HG02678 (cell line): Measurements from ENCODE around the gene ZBED6.
A peak's percentile ranks its signal among the peaks of the same experiment; 100 is the strongest.
"Not testable (repeated sequence)": the region's sequence is repeated elsewhere in the genome, so short reads cannot be mapped to it uniquely, and the experiment has no call there.

Experiments
- ATAC-seq: cut with Tn5 transposase; IDR thresholded peaks from one replicate; pipeline ENCODE4 v1.9.1; 2021; ENCODE audit warnings: mild to moderate bottlenecking, moderate library complexity; ENCODE audit not compliant: unreplicated experiment

ZBED6 gene, protein sequence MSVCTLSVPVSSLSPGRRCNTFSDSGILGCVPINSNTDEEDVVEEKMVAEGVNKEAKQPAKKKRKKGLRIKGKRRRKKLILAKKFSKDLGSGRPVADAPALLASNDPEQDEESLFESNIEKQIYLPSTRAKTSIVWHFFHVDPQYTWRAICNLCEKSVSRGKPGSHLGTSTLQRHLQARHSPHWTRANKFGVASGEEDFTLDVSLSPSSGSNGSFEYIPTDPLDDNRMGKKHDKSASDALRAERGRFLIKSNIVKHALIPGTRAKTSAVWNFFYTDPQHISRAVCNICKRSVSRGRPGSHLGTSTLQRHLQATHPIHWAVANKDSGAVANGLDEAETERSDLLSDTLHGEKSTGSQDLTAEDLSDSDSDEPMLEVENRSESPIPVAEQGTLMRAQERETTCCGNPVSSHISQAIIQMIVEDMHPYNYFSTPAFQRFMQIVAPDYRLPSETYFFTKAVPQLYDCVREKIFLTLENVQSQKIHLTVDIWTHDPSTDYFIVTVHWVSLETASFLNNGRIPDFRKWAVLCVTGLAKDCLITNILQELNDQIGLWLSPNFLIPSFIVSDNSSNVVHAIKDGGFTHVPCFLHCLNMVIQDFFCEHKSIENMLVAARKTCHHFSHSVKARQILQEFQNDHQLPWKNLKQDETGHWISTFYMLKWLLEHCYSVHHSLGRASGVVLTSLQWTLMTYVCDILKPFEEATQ (N-terminal part only)

DNA sequence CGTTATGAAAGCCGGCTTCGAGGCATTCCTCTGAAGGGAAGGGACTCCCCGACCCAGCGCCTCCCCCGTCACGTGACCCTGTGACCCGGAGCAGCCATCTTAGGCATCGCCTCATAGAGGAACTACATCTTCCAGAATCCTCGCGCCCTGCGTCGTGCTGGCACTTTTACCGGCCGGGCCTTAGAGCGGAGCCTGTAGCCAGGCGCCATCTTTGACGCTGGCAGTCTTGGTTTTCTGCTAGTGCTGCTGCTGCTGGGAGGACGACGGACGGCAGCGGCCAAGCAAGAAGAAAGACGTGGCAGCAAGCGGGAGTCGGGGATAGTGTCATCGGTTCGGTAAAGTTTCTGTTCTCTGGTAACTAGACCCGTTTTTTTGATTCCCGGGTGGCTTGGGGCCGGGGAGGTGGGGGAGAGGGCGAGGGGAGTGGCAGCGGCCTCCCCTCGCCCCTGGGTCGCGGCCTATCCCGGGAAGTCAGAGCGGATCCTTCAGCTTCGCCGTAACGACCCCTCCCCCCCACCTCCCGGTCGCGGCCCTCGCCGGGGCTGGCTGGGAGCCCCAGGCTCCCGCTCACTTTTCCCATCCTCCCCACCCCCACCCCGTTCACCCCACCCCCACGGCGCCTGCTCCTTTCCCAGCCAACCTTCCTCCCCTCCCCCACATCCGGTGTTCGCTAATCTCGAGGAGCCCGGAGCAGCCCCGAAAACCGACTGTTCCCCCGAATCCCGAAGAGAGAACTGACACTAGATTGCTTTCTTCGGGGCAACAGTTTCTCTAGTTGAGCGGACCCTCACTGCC lies at the start of gene ZBED6, which contains the start of gene ZC3H11A:
TSS of gene ZBED6 (plus strand) at position 183 of the 795 bp plus-strand sequence. CDS start 1,900 bp downstream, outside the sequence.
TSS of gene ZC3H11A (plus strand) at position 183 of the 795 bp plus-strand sequence. CDS start 21,448 bp downstream, outside the sequence.
- ATAC-seq = peak; percentile 99

DNA sequence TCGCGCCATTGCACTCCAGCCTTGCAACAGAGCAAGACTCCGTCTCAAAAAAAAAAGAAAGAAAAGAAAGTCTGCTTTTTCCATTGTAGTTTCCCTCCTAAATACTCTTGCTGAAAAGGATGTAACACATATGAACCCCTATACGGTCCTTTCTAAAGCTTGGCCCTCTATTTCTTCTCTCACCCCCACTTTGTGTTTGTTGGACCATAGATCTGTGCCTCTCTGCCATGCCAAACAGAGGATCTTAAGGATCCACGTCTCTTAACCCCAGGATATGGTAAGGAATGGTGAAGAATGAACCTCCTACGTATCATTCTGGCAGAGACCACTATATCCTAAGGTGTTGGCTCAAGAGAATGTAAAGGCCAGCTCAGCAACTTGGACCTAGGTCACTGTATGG lies 49.1 kb upstream of the ZBED6 start:
- no peak for ATAC-seq

- ATAC-seq = no peak
These were observed 44.4 kb upstream of the ZBED6 start for GRCh38 chr1:203751051-203751450.

- not testable (repeated sequence) for ATAC-seq
These were observed 43.6 kb upstream of the ZBED6 start for GRCh38 chr1:203751618-203752361.

DNA sequence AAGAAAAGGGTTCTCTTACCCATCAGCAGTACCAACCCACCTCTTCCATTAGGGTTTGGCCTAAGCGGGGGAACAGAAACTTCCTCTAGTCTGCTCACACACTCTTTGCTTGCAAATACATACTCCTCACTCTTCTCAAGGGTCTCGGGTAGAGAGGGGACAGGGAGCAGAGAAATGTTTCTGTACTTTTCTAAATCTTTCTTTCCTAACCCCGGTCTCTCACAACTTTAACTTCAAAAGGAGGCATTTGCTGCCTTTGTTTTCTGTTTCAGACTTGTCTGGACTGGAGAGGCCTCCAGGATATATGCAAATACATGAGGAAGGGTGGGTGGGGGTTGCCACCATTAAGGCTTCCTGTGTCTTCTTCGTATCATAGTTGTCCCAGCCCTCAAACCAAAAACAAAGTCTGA lies 41.0 kb upstream of the ZBED6 start:
- peak; percentile 70 for ATAC-seq

- no peak for ATAC-seq
These were observed 39.4 kb upstream of the ZBED6 start for GRCh38 chr1:203756036-203756435.

GRCh38 chr1:203758749-203759148 lies 36.7 kb upstream of the ZBED6 start:
- ATAC-seq = not testable (repeated sequence)

- ATAC-seq = no peak
These were observed 34.9 kb upstream of the ZBED6 start for GRCh38 chr1:203760506-203760905.

DNA sequence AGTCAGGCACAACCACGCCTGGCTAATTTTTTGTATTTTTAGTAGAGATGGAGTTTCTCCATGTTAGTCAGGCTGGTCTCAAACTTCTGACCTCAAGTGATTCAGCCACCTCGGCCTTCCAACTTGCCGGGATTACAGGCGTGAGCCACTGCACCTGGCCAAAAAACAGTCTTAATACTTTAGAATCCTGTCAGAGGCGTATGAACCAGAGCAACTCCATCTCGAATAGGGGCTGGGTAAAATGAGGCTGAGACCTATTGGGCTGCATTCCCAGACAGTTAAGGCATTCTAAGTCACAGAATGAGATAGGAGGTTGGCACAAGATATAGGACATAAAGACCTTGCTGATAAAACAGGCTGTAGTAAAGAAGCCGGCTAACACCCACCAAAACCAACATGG lies 33.5 kb upstream of the ZBED6 start:
- not testable (repeated sequence) for ATAC-seq

DNA sequence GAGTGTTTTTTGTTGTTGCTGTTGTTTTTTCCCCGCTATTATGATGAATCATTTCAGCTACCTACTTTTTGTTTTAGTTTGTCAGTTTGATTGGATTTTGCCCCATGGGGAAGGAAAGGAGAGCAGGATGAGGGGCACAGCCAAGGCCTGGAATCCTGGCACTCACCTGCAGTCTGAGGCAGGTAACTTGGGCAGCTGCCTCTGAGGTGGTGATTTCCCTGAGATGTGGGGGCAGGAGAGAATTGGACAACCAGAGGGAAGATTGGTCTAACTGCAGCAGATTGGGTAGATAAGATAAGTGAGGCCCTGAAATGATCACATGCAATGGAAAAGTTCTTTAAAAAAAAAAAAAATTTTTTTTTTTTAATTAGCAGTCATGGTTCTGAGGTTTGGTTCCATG lies 31.9 kb upstream of the ZBED6 start:
- no peak for ATAC-seq

- no peak for ATAC-seq
These were observed 31.1 kb upstream of the ZBED6 start for GRCh38 chr1:203764105-203765028.

GRCh38 chr1:203765029-203765837 lies 30.2 kb upstream of the ZBED6 start, which contains the start of gene LAX1:
Gene LAX1, plus strand, starts transcription at chr1:203765183. Its CDS starts 383 bp downstream, at chr1:203765566.
- no peak for ATAC-seq

DNA sequence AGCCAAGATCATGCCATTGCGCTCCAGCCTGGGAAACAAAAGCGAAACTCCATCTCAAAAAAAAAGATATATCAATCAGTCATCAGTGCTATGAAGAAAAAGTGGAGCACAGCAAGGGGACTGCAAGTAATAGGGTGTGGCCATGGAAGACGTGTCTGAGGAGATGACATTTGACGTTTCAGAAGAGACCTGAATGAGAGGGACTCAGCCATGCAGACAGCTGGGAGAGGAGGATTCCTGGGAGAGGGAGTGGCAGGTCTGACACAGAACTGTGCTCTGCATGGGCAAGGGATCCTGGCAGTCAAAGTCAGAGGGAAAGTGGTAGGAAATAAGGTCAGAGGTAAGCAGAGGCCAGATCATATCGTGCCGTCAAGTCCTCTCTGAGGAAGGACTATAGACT lies 27.2 kb upstream of the ZBED6 start:
- ATAC-seq = no peak

DNA sequence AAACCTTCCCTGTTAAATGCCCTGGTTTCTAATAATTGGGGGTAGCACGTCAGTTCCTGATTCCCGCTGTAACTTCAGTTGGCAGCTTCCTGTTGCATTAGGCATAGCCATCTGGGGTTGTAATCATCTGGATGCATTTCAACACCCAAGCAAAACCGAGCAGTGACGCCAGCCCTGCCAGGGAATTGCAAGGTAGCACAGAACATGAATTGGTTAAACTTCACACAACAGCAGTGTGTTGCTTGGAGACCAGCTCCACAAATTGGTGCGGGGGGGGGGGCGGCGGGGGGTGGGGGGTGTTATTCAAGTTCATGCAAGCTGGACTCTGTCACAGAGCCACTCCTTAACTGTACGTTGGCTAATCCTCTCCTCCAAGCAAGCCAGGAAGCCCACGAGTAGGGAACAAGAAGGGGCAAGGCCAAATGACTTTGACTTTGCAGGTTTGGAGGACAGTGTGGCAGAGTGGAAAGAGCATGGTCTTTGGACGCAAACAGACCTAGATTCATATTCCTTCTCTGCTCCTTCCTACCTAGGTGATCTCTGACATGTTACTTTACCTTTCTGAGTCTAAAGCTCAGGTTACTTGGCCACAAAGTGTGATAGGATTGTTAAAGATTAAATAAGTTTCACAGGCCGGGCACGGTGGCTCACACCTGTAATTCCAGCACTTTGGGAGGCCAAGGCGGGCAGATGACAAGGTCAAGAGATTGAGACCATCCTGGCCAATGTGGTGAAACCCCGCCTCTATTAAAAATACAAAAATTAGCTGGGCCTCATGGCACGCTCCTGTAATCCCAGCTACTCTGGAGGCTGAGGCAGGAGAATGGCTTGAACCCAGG lies 25.7 kb upstream of the ZBED6 start:
- no peak for ATAC-seq

DNA sequence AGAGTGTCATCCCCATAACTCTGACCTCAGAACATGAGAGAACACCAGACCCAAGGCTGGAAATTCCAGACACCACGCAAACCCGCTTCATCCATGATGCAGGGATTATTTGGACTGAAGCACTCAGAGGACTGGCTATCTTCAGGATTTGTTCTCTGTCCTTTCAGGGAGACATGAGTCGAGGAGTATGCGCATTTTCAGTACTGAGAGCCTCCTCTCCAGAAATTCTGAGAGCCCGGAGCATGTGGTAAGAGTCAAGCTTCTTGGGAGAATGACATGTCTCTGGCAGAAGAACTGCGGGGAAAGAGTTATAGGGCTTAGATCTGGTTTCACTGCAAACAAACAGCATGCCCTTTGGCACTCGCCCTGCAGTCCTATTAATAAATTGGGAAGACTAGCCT lies 23.5 kb upstream of the ZBED6 start:
- ATAC-seq = no peak

GRCh38 chr1:203772836-203773235 lies 22.6 kb upstream of the ZBED6 start:
- no peak for ATAC-seq

- ATAC-seq = no peak
These were observed 18.8 kb upstream of the ZBED6 start for GRCh38 chr1:203776636-203777035.

DNA sequence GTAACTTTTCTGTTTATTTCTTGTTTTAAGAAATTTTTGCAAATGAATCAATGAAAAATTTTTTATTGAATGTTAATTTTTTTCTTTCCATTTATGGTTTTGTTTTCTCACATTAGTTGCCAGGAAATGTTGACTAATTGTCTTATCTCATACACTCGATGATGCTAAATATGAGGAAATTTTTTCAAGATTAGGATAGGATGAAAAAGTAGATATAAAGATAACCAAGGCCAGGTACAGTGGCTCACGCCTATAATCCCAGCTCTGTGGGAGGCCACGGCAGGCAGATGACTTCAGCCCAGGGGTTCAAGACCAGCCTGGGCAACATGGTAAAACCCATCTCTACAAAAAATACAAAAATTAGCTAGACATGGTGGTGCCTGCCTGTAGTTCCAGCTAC lies 17.8 kb upstream of the ZBED6 start:
- no peak for ATAC-seq
